H1 (cell line): ENCODE data around the gene ARID1B.

Source experiments
- CHD2 ChIP-seq: IDR thresholded peaks from 2 replicates; pipeline ENCODE4 v1.6.1; 2012; ENCODE audit warnings: low read length, improper control_type of control experiment
- CREB1 ChIP-seq: IDR thresholded peaks from 2 replicates; pipeline ENCODE4 v1.6.1; 2012; ENCODE audit warnings: inconsistent platforms
- EZH2 ChIP-seq: fragments of 200-600 bp; sonication (generic); IDR thresholded peaks from 2 replicates; pipeline ENCODE4 v1.7.1; 2012; ENCODE audit warnings: low read depth, mild to moderate bottlenecking, moderate library complexity, low read length, inconsistent platforms; ENCODE audit not compliant: severe bottlenecking
- GABPA ChIP-seq: IDR thresholded peaks from 2 replicates; pipeline ENCODE4 v1.6.1; 2011; ENCODE audit warnings: mild to moderate bottlenecking, low read length, moderate library complexity, borderline replicate concordance; ENCODE audit not compliant: insufficient read depth
- POLR2A ChIP-seq, 2 experiments: IDR thresholded peaks; 1 replicate in 1 of 2; 2 replicates in 1 of 2; pipeline ENCODE4 v1.6.1; 2011; ENCODE audit warnings: low read depth in 2 of 2, low read length in 2 of 2, mild to moderate bottlenecking in 2 of 2; ENCODE audit errors: control extremely low read depth in 1 of 2
- POLR2AphosphoS5 ChIP-seq: IDR thresholded peaks from 2 replicates; pipeline ENCODE4 v1.6.1; 2011; ENCODE audit warnings: low read depth, low read length
- POU5F1 ChIP-seq: IDR thresholded peaks from 2 replicates; pipeline ENCODE4 v1.6.1; 2011; ENCODE audit warnings: low read depth, mild to moderate bottlenecking, low read length, moderate library complexity
- SIRT6 ChIP-seq: IDR thresholded peaks from one replicate; pipeline ENCODE4 v1.7.1; 2012; ENCODE audit warnings: low read length, inconsistent platforms
- SP1 ChIP-seq: IDR thresholded peaks from 2 replicates; pipeline ENCODE4 v1.6.1; 2011; ENCODE audit warnings: low read depth, low read length
- ZNF274 ChIP-seq: IDR thresholded peaks from 2 replicates; pipeline ENCODE4 v1.7.0; 2012; ENCODE audit warnings: low read length, borderline replicate concordance; ENCODE audit errors: extremely low read depth
- TF ChIP-seq, protein P1 (sequence below): IDR thresholded peaks from 2 replicates; pipeline ENCODE4 v1.6.1; 2011; ENCODE audit warnings: low read length, improper control_type of control experiment
- TF ChIP-seq, protein P2 (sequence below), 3 experiments: IDR thresholded peaks; 1 replicate in 2 of 3; 2 replicates in 1 of 3; pipeline versions ENCODE4 v1.5.1 to v1.6.1; 2011; ENCODE audit warnings: low read length in 3 of 3, mild to moderate bottlenecking in 3 of 3, inconsistent platforms in 2 of 3, low read depth in 1 of 3, moderate library complexity in 1 of 3; ENCODE audit not compliant: insufficient read depth in 1 of 3; ENCODE audit errors: control extremely low read depth in 1 of 3

DNA sequence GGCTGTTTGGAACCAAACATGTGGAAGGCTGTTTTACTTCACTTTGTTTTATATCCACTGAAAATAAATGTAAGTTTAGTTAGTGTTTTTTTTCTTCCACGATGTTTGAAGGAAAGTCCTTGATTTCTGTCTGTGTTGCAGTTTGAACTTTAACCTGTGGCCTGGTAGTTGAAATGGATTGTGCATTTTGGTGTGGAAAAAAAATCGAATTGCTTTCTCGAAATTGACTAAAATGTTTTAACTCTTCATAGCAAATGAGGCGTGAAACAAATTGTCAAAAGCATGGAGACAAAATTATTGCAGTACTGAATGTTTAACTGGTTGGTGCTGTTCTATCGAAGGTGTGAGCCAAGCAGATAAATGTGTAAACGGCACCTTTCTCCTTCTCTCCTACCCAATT is 24.5 kb downstream of the ARID1B start:
- TF ChIP-seq CHD2 (no peak), POU5F1 (no peak), POLR2AphosphoS5 (no peak), GABPA (no peak), SIRT6 (no peak), POLR2A (IDR thresholded peaks at IDR 0.05; ENCODE audit: control extremely low read depth in 1 of 2, low read depth in 2 of 2, low read length in 2 of 2) (no peak), EZH2 (no peak), SP1 (no peak), ZNF274 (no peak), CREB1 (no peak)
- TF ChIP-seq, protein P1, sequence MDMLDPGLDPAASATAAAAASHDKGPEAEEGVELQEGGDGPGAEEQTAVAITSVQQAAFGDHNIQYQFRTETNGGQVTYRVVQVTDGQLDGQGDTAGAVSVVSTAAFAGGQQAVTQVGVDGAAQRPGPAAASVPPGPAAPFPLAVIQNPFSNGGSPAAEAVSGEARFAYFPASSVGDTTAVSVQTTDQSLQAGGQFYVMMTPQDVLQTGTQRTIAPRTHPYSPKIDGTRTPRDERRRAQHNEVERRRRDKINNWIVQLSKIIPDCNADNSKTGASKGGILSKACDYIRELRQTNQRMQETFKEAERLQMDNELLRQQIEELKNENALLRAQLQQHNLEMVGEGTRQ = no peak
- TF ChIP-seq, protein P2, sequence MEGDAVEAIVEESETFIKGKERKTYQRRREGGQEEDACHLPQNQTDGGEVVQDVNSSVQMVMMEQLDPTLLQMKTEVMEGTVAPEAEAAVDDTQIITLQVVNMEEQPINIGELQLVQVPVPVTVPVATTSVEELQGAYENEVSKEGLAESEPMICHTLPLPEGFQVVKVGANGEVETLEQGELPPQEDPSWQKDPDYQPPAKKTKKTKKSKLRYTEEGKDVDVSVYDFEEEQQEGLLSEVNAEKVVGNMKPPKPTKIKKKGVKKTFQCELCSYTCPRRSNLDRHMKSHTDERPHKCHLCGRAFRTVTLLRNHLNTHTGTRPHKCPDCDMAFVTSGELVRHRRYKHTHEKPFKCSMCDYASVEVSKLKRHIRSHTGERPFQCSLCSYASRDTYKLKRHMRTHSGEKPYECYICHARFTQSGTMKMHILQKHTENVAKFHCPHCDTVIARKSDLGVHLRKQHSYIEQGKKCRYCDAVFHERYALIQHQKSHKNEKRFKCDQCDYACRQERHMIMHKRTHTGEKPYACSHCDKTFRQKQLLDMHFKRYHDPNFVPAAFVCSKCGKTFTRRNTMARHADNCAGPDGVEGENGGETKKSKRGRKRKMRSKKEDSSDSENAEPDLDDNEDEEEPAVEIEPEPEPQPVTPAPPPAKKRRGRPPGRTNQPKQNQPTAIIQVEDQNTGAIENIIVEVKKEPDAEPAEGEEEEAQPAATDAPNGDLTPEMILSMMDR (IDR thresholded peaks at IDR 0.05; ENCODE audit: control extremely low read depth in 1 of 3, insufficient read depth in 1 of 3, low read depth in 1 of 3, low read length in 3 of 3) = no peak
